ENCODE data around the gene DGKB.

GRCh38 chr7:14754631-14755030 is 147.9 kb downstream of the DGKB start:
- TF ChIP-seq CTCF (IDR thresholded peaks at IDR 0.05): no peak
- TF ChIP-seq POLR2A (IDR thresholded peaks at IDR 0.05): no peak
